HG02884 (cell line): ENCODE measurements around the gene MT1B.
"Not testable (repeated sequence)": the region's sequence is repeated elsewhere in the genome, so short reads cannot be mapped to it uniquely, and the experiment has no call there.

Source experiments
- ATAC-seq: cut with Tn5 transposase; IDR thresholded peaks from one replicate; pipeline ENCODE4 v1.9.1; 2021; ENCODE audit warnings: mild to moderate bottlenecking, moderate library complexity; ENCODE audit not compliant: unreplicated experiment

Gene MT1B

GRCh38 chr16:56665286-56666261 lies 13.9 kb downstream of the MT1B start:
- not testable (repeated sequence) for ATAC-seq

DNA sequence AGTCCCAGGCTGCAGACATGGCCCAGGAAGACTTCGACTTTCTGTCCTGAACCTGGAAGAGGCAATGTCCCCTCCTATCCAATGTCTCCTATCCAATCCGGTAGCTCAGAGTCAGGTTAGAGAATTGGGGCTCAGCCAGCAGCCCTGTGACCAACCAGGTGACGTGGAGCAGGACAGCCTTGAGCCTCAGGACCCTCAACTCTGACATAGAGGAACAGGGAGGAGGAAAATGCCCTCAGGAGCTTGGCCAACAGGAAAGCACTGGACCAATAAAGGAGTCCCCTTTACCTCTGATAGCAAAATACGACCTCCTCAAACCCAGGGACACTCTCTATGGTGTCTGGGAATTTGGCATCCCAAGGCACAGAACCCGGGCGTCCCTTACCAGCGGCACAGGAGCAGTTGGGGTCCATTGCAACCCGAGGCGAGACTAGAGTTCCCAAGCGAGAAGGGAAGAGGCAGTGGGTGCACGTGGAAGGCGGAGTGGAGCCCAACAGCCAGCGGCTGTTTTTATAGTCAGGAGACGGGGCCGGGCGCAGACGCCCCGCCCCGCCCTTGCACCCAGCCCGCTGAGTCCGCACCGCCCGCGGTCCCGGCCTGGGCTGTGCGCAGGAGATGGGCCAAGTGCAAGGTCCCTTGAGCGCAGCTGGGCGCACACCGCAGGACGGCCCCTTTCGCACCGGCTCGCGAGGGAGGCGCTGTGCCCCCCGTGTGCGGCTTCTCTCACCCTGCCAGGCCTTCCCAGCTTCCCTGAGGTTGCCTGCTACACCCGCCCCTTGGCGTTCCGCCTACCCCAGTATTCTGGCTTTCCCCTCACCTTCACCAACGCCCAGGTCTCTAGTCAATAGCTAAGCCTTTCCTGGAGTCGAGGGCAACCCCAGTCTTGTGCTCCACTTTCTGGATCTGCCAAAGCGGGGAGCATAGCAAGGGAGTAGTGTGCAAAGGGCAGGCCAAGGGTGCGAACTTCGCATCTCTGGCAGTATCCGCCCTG lies 16.2 kb downstream of the MT1B start, which contains the start of gene MT1G:
Gene MT1G, minus strand, starts transcription at position 485 of the 991 bp plus-strand sequence. Its CDS starts 72 bp downstream, at position 413.
- no peak for ATAC-seq

- ATAC-seq, result no peak
Measured at GRCh38 chr16:56669005-56669839, 17.5 kb downstream of the MT1B start, which contains the start of gene MT1H. MT1H (plus strand) TSS chr16:56669814; CDS start chr16:56669885, 71 bp downstream.

DNA sequence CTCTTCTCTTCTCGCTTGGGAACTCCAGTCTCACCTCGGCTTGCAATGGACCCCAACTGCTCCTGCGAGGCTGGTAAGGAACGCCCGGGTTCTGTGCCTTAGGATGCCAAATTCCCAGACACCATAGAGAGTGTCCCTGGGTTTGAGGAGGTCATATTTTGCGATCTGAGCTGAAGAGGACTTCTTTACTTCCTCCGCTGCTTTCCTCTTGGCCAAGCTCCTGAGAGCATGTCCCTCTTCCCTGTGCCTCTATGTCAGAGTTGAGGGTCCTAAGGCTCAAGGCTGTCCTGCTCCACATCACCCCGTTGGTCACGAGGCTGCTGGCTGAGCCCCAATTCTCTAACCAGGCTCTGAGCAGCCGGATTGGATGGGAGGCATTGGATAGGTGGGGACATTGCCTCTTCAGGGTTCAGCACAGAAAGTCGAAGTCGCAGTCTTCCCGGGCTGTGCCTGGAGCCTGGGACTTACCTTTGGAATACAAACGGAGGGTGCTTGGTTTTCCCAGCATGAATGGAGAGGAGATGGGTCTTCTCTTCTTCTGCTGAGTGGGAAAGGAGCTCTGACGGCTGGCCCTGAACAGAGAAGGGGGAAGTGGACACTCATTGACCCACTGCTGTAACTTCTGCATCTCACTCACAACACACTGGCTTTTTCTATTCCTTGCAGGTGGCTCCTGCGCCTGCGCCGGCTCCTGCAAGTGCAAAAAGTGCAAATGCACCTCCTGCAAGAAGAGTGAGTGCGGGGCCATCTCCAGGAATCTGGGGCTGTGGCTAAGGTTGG lies 18.3 kb downstream of the MT1B start:
- ATAC-seq, result no peak

- ATAC-seq, result no peak
Measured at GRCh38 chr16:56670620-56670934, 18.9 kb downstream of the MT1B start.

GRCh38 chr16:56671691-56672090 lies 20.0 kb downstream of the MT1B start:
- not testable (repeated sequence) for ATAC-seq

GRCh38 chr16:56672171-56672570 lies 20.5 kb downstream of the MT1B start:
- not testable (repeated sequence) for ATAC-seq

DNA sequence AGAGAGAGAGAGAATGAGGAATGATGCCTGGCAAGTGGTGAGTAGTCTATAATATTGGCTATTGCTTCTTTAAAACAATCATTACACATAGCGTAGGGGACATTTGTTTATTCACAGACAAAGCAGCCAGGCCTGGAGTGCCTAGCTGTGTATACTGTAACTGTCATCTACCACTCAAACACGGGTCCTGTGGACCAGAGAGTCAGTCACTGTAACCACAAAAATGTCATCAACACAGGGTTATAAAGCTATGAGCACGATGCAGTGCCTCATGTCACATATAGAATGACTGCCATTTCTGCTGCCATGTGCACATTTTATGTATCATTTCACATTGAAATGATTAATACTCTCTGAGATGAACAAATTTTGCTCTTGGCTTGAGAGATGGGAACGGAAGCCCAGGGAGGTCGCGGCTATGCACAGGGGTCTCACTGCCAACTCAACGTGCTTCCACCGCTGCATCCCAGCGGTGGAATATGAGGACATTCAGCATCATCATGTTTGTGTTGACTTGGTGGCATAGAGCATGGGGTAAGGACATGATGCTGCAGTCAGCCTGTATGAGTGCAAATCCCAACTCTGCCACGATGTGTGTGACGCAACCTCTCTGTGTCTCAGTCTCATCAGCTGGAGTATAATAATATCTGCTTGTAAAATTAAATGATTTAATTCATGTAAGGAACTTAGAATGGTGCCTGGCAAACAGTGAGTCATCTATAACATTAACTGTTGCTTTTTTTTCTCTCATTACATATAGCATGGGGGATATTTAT lies 21.3 kb downstream of the MT1B start:
- no peak for ATAC-seq

DNA sequence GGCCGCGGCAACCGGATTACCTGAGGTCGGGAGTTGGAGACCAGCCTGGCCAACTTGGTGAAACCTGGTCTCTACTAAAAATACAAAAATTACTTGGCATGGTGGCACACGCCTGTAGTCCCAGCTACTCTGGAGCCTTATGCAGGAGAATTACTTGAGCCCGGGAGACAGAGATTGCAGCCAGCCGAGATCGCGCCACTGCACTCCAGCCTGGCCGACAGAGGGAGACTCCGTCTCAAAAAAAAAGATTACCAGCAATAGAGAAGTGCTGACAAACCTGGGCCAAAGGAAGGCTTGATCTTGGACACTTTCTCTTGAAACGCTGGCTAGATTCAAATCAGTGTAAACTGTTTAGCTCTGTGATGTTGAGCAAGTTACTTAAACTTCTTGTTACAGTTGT lies 22.2 kb downstream of the MT1B start:
- no peak for ATAC-seq

DNA sequence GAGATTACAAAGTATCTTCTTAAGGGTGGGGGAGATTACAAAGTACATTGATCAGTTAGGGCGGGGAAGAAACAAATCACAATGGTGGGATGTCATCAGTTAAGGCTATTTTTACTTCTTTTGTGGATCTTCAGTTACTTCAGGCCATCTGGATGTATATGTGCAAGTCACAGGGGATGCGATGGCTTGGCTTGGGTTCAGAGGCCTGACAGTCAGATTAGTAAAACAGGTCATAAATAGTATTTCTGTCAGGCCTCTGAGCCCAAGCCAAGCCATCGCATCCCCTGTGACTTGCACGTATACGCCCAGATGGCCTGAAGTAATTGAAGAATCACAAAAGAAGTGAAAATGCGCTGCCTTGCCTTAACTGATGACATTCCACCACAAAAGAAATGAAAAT lies 22.9 kb downstream of the MT1B start:
- ATAC-seq, result not testable (repeated sequence)

- no peak for ATAC-seq
Measured at GRCh38 chr16:56675685-56676210, 24.1 kb downstream of the MT1B start.

DNA sequence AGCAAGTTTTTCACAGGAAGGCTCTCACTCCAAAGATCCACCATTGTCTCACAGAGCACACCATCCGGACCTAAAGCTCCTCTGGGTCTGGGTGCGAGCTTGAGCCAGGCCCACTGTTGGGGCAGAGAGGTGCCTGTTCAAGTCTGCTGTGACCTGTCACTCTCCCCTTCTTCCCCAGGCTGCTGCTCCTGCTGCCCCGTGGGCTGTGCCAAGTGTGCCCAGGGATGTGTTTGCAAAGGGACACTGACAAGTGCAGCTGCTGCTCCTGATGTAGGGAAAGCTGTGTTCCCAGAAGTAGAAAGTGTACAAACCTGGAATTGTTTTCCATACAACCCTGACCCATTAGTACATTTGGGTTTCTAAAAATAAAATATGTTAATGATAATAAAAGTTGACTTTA lies 25.8 kb downstream of the MT1B start:
- ATAC-seq, result no peak

GRCh38 chr16:56679078-56679730 lies 27.5 kb downstream of the MT1B start:
- no peak for ATAC-seq

DNA sequence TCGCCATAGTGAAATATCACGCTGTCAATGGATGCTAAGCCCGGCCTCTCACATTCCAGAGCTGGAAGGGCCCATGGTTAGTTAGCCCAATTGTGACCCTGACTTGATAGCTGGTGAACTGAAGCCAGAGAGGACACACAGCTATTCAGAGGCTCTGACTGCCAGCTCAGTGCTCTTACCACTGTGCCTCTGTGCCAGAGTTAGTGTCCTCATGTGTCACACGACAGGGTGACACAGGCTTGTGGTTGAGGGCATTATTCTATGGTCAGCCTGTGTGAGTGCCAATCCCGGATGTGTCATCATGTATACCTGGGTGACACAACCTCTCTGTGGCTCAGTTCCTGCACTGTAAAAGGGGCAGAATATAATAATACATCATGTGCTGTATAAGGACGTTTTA lies 28.1 kb downstream of the MT1B start:
- ATAC-seq, result no peak

DNA sequence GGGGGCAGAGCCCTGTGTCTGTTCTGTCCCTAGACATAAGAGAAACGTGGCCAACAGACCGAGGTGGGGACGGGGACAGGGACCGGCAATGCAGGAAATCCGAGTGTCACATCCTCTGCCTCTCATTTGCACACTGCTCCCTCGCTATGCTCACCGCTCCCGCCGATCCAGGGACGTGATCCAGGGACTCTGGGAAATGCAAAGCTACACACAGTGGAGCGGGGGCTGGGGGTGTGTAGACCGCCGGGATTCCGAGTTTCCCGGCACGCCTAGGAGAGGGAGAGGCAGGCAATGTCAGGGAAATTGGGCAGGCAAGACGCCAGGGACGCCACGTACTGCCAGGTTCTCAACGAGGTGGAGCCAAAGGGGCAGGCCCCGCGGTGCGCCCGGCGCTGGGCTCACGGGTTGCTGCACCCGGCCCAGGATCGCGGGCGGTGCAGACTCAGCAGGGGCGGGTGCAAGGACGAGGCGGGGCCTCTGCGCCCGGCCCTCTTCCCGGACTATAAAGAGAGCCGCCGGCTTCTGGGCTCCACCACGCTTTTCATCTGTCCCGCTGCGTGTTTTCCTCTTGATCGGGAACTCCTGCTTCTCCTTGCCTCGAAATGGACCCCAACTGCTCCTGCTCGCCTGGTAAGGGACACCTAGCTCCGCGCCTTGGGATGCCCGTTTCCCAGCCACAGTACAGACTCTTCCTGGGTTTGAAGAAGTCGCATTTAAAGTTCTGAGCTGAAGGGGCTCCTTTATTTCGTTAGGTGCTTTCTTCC lies 30.4 kb downstream of the MT1B start, which contains the start of gene MT1X:
Gene MT1X, plus strand, starts transcription at position 532 of the 764 bp plus-strand sequence. Its CDS starts 71 bp downstream, at position 603.
- ATAC-seq, result peak; percentile 95

DNA sequence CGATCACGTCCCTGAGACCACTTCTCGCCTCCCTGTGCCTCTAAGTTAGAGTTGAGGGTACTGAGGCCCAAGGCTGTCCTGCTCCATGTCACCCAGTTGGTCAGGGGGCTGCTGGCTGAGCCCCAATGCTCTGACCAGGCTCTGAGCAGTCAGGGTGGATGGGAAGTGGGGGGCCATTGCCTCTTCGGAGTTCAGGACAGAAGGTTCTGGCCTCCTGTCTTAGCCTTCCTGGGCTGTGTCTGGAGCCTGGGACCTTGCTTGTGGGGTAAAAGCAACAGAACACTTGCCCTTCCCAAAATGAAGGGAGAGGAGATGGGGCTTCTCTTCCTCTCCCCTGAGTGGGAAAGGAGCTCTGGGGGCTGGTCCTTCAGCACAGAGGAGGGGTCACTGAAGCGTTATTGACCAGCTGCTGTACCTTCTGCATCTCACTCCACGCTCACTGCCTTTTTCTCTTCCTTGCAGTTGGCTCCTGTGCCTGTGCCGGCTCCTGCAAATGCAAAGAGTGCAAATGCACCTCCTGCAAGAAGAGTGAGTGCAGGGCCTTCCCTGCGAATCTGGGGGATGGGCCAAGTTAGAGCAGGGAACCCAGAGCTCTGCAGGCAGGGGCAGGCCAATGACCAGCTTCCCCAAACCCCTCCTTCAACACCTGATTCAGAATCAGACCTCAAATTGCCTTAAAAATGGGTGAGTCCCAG lies 31.2 kb downstream of the MT1B start:
- no peak for ATAC-seq
